B cell (primary cell): ENCODE results near the gene NRG2. TPM values are rescaled to one million over a fixed set of nuclear protein-coding genes. Genes with fewer than 3 reads are reported as not detected.

Source experiments
- ATAC-seq: fragments of 200-7000 bp; cut with Tn5 transposase; one replicate; pipeline ENCODE4 v1.10.0; 2021; ENCODE audit warnings: low read depth, mild to moderate bottlenecking, moderate number of reproducible peaks, moderate library complexity
- CTCF ChIA-PET: fragments of 350-600 bp; sonication (Branson Sonifier 250); formaldehyde crosslinking; loops from one replicate; lab custom pipeline; 2021; ENCODE audit warnings: antibody characterized with exemption, inconsistent platforms; lab: Charles Lee
- POLR2A ChIA-PET: fragments of 350-600 bp; sonication (Branson Sonifier 250); formaldehyde crosslinking; loops from one replicate; lab custom pipeline; 2021; ENCODE audit warnings: antibody characterized with exemption; lab: Charles Lee
- DNase-seq: peaks from one replicate; pipeline ENCODE4 v3.0.0; 2013
- H2AFZ ChIP-seq: 2 replicates; pipeline ENCODE4 v1.6.1; 2012; ENCODE audit warnings: mild to moderate bottlenecking, low read depth, low read length; ENCODE audit not compliant: insufficient read depth, poor library complexity, severe bottlenecking
- H3K27ac ChIP-seq, 2 donors: 1 replicate in 1 of 2; 2 replicates in 1 of 2; pipeline ENCODE4 v1.5.1; 2012 to 2013; ENCODE audit warnings: low read length in 2 of 2, mild to moderate bottlenecking in 2 of 2, moderate library complexity in 1 of 2
- H3K27me3 ChIP-seq, 4 experiments: fragments of 200-600 bp in 1 of 4; sonication (generic) in 1 of 4; replicated peaks in 1 of 4; 1 replicate in 2 of 4; 2 replicates in 2 of 4; pipeline versions ENCODE4 v1.6.1 to v1.7.0; 2013 to 2016; ENCODE audit warnings: low read length in 3 of 4, mild to moderate bottlenecking in 2 of 4, mixed read lengths in 1 of 4, moderate library complexity in 1 of 4; ENCODE audit not compliant: insufficient read depth in 4 of 4, control insufficient read depth in 3 of 4; ENCODE audit errors: control extremely low read depth in 1 of 4
- H3K36me3 ChIP-seq, 2 experiments: replicated peaks in 1 of 2; 1 replicate in 1 of 2; 2 replicates in 1 of 2; pipeline versions ENCODE4 v1.6.1 to v1.7.1; 2013; ENCODE audit warnings: low read length in 1 of 2; ENCODE audit not compliant: insufficient read depth in 2 of 2, control insufficient read depth in 1 of 2; ENCODE audit errors: control extremely low read depth in 1 of 2, extremely low read depth in 1 of 2
- H3K4me1 ChIP-seq, 2 donors: fragments of 200-600 bp in 1 of 2; sonication (generic) in 1 of 2; 1 replicate in 1 of 2; 2 replicates in 1 of 2; pipeline versions ENCODE4 v1.5.1 to v1.6.1; 2013 to 2017; ENCODE audit warnings: low read length in 2 of 2; ENCODE audit not compliant: control insufficient read depth in 2 of 2, insufficient read depth in 2 of 2
- H3K4me2 ChIP-seq: replicated peaks from 2 replicates; pipeline ENCODE3; 2012; ENCODE audit warnings: mild to moderate bottlenecking, low read depth, low read length; ENCODE audit not compliant: poor library complexity, severe bottlenecking
- H3K4me3 ChIP-seq, 5 experiments: fragments of 200-600 bp in 1 of 5; sonication (generic) in 1 of 5; 1 replicate in 3 of 5; 2 replicates in 2 of 5; pipeline versions ENCODE4 v1.5.1 to v1.7.0; 2011 to 2016; ENCODE audit warnings: low read length in 4 of 5, mild to moderate bottlenecking in 4 of 5, low read depth in 2 of 5, control low read depth in 1 of 5, moderate library complexity in 1 of 5; ENCODE audit not compliant: insufficient read depth in 1 of 5; ENCODE audit errors: control extremely low read depth in 1 of 5, extremely low read depth in 1 of 5
- H3K79me2 ChIP-seq: fragments of 200-600 bp; sonication (generic); one replicate; pipeline ENCODE4 v1.6.0; 2016; ENCODE audit warnings: low read length; ENCODE audit not compliant: control insufficient read depth, insufficient read depth
- H3K9ac ChIP-seq: fragments of 200-600 bp; sonication (generic); 2 replicates; pipeline ENCODE4 v1.6.1; 2017; ENCODE audit warnings: mild to moderate bottlenecking, low read length, moderate library complexity
- H3K9me3 ChIP-seq, 3 donors: one replicate each; pipeline versions ENCODE4 v1.6.1 to v1.7.1; 2013; ENCODE audit warnings: low read length in 2 of 3; ENCODE audit not compliant: control insufficient read depth in 2 of 3, insufficient read depth in 1 of 3; ENCODE audit errors: control extremely low read depth in 1 of 3
- H4K20me1 ChIP-seq: 2 replicates; pipeline ENCODE4 v1.6.0; 2012; ENCODE audit warnings: mild to moderate bottlenecking, low read length; ENCODE audit not compliant: insufficient read depth, control insufficient read depth, poor library complexity, severe bottlenecking
- H3K27ac Mint-ChIP-seq: one replicate; pipeline ENCODE4 v1.8.0; 2021; ENCODE audit warnings: mixed read lengths
- H3K27me3 Mint-ChIP-seq: one replicate; pipeline ENCODE4 v1.8.0; 2021; ENCODE audit warnings: mixed read lengths
- H3K4me1 Mint-ChIP-seq: one replicate; pipeline ENCODE4 v1.8.0; 2021; ENCODE audit warnings: mixed read lengths
- H3K4me3 Mint-ChIP-seq: one replicate; pipeline ENCODE4 v1.8.0; 2021; ENCODE audit warnings: mixed read lengths
- H3K9me3 Mint-ChIP-seq: one replicate; pipeline ENCODE4 v1.8.0; 2022; ENCODE audit warnings: mixed read lengths; ENCODE audit not compliant: insufficient read depth
- CTCF ChIP-seq: fragments of 200-600 bp; IDR thresholded peaks from one replicate; pipeline ENCODE4 v1.8.0; 2022; ENCODE audit warnings: antibody characterized with exemption, mild to moderate bottlenecking
- EZH2 ChIP-seq: IDR thresholded peaks from 2 replicates; pipeline ENCODE4 v1.6.1; 2012; ENCODE audit warnings: borderline replicate concordance, low read depth, mild to moderate bottlenecking, moderate library complexity, low read length; ENCODE audit not compliant: insufficient read depth, poor library complexity, severe bottlenecking
- WGBS: methylation state at CpG from one replicate; pipeline ENCODE4 v1.1.5; 2013; ENCODE audit warnings: missing lambda C conversion rate; ENCODE audit not compliant: insufficient coverage; 5-methylcytosine and 5-hydroxymethylcytosine counted together
- intact Hi-C: fragments of 100-400 bp; cut with micrococcal nuclease; formaldehyde crosslinking; loops from one replicate; pipeline ENCODE4 v1.10.0; 2022
- polyA plus RNA-seq: library from polyadenylated mRNA; depleted of rRNA; stranded (reverse); fragments of >200 nt; gene quantifications from 2 replicates; pipeline ENCODE4 v1.2.3, GENCODE V29; 2012
- total RNA-seq, 2 donors: library from RNA; stranded (reverse); fragments of 120-200 nt in 1 of 2; gene quantifications; 1 replicate in 1 of 2; 2 replicates in 1 of 2; pipeline versions ENCODE4 v1.2.3 to v1.2.4, GENCODE V29; 2013 to 2022

The NRG2 gene
- total and polyA plus RNA-seq, 2 donors (not counting 1 experiment from before 2014, with no cell fraction given), result 0.13 to 0.15 TPM

GRCh38 chr5:140020601-140021177 lies 22.4 kb downstream of the NRG2 start:
- no peak overlapping the region for H3K4me3 ChIP-seq
- no peaks in the 10 kb centered on the region for H3K79me2 ChIP-seq
- no peaks in the 10 kb centered on the region for H3K36me3 ChIP-seq
- intact Hi-C loops, result no loop called here
- ChIA-PET POLR2A (no interaction called here), CTCF (no interaction called here)
- no peaks in the 10 kb centered on the region for H3K4me1 Mint-ChIP-seq
- TF ChIP-seq CTCF (no peak), EZH2 (no peak)
- 80% methylated on average over 1 of the region's 4 CpGs for WGBS
- H3K27me3 ChIP-seq, result peaks cover 0 to 46% (median 21%) of the 10 kb centered on the region in 4 experiments
- H4K20me1 ChIP-seq, result no peaks in the 10 kb centered on the region
- H3K4me1 ChIP-seq, result no peaks in the 10 kb centered on the region
- H3K27ac ChIP-seq, result no peak overlapping the region
- ATAC-seq (no peak), DNase-seq (no peak)
- H3K9me3 ChIP-seq, result no peaks in the 10 kb centered on the region
- H3K4me2 ChIP-seq, result no peak overlapping the region
- no peak overlapping the region for H2AFZ ChIP-seq
- H3K9ac ChIP-seq, result no peak overlapping the region
- peaks cover 14% of the 10 kb centered on the region for H3K27me3 Mint-ChIP-seq
- H3K27ac Mint-ChIP-seq, result no peak overlapping the region
- H3K9me3 Mint-ChIP-seq, result no peaks in the 10 kb centered on the region
- no peak overlapping the region for H3K4me3 Mint-ChIP-seq

- no peaks in the 10 kb centered on the region for H3K9me3 Mint-ChIP-seq
- no peak overlapping the region for H3K4me3 ChIP-seq
- H4K20me1 ChIP-seq, result no peaks in the 10 kb centered on the region
- no peak overlapping the region for H3K9ac ChIP-seq
- POLR2A ChIA-PET, result no interaction called here
- no peak overlapping the region for H3K4me2 ChIP-seq
- DNase-seq (no peak), ATAC-seq (no peak)
- no peaks in the 10 kb centered on the region for H3K9me3 ChIP-seq
- 66% methylated on average over 2 of the region's 4 CpGs for WGBS
- intact Hi-C loops, result no loop called here
- no peak overlapping the region for H2AFZ ChIP-seq
- no peak for TF ChIP-seq CTCF
- no peak for TF ChIP-seq EZH2
- no peak overlapping the region for H3K27ac Mint-ChIP-seq
- H3K79me2 ChIP-seq, result no peaks in the 10 kb centered on the region
- no peak overlapping the region for H3K27ac ChIP-seq
- no peaks in the 10 kb centered on the region for H3K4me1 ChIP-seq
- CTCF ChIA-PET, result no interaction called here
- H3K4me3 Mint-ChIP-seq, result no peak overlapping the region
- peaks cover 3% of the 10 kb centered on the region for H3K27me3 Mint-ChIP-seq
- no peaks in the 10 kb centered on the region for H3K36me3 ChIP-seq
- H3K4me1 Mint-ChIP-seq, result no peaks in the 10 kb centered on the region
- H3K27me3 ChIP-seq, result peaks cover 0 to 37% (median 21%) of the 10 kb centered on the region in 4 experiments
Measured at GRCh38 chr5:140018920-140019644, 24.0 kb downstream of the NRG2 start.
